ENCODE data around the gene FAM200C.

Gene FAM200C

GRCh38 chr5:160419458-160420330, 19.8 kb upstream of the FAM200C start:
- DNase-seq, result no peak

GRCh38 chr5:160418561-160419457, 19.0 kb upstream of the FAM200C start, which contains the start of gene SLU7:
TSS of gene SLU7 (minus strand) at chr5:160419081. CDS start at chr5:160415294, 3,787 bp downstream.
- peak; percentile 79 to 88 (median 85) for DNase-seq

GRCh38 chr5:160398806-160399205, 1.0 kb downstream of the FAM200C start:
- no peak for DNase-seq

GRCh38 chr5:160397492-160397891, 2.4 kb downstream of the FAM200C start:
- no peak for DNase-seq

GRCh38 chr5:160395111-160395510, 4.7 kb downstream of the FAM200C start:
- DNase-seq, result no peak

GRCh38 chr5:160390787-160391696, 8.8 kb downstream of the FAM200C start:
- DNase-seq, result no peak

- no peak for DNase-seq
These were observed 12.4 kb downstream of the FAM200C start for GRCh38 chr5:160387445-160387844.

GRCh38 chr5:160385496-160385895, 14.4 kb downstream of the FAM200C start:
- DNase-seq, result no peak

GRCh38 chr5:160384681-160385080, 15.2 kb downstream of the FAM200C start:
- no peak for DNase-seq

GRCh38 chr5:160382346-160382745, 17.5 kb downstream of the FAM200C start:
- no peak for DNase-seq

GRCh38 chr5:160380041-160380440, 19.8 kb downstream of the FAM200C start:
- no peak for DNase-seq

GRCh38 chr5:160379511-160379910, 20.3 kb downstream of the FAM200C start:
- DNase-seq, result no peak

GRCh38 chr5:160378330-160378729, 21.5 kb downstream of the FAM200C start:
- no peak for DNase-seq

GRCh38 chr5:160377651-160378050, 22.2 kb downstream of the FAM200C start:
- no peak for DNase-seq

GRCh38 chr5:160376416-160376815, 23.4 kb downstream of the FAM200C start:
- DNase-seq, result no peak

- no peak for DNase-seq
These were observed 24.2 kb downstream of the FAM200C start for GRCh38 chr5:160375701-160376100.

GRCh38 chr5:160375166-160375565, 24.7 kb downstream of the FAM200C start:
- DNase-seq, result no peak

- DNase-seq, result no peak
These were observed 28.6 kb downstream of the FAM200C start for GRCh38 chr5:160371294-160371693.

- DNase-seq, result no peak
These were observed 29.2 kb downstream of the FAM200C start for GRCh38 chr5:160370713-160371034.

- DNase-seq, result no peak
These were observed 29.7 kb downstream of the FAM200C start, which contains the start of gene C1QTNF2 for GRCh38 chr5:160369990-160370712. TSS of gene C1QTNF2 (minus strand) at chr5:160370626. CDS start at chr5:160355011, 15,615 bp downstream.

GRCh38 chr5:160367885-160368284, 32.0 kb downstream of the FAM200C start:
- no peak for DNase-seq

GRCh38 chr5:160367261-160367660, 32.6 kb downstream of the FAM200C start:
- DNase-seq, result no peak

All from activated CD4-positive, CD25-positive, alpha-beta regulatory T cell (primary cell).